ENCODE data around the gene EXD3.

- TF ChIP-seq EP300 (IDR thresholded peaks at IDR 0.05; ENCODE audit: borderline replicate concordance) (no peak), REST (IDR thresholded peaks at IDR 0.05; ENCODE audit: low read depth) (no peak), YY1 (IDR thresholded peaks at IDR 0.05; ENCODE audit: low read depth) (no peak), RAD21 (IDR thresholded peaks at IDR 0.05; ENCODE audit: low read depth) (no peak), FOXM1 (IDR thresholded peaks at IDR 0.05; ENCODE audit: borderline replicate concordance, low read depth) (no peak)
Measured at GRCh38 chr9:137367506-137368430, 55.2 kb downstream of the EXD3 start.

All from Ishikawa (cell line).